K562 (cell line): ENCODE results near the gene HIVEP1. TPM values are rescaled to one million over a fixed set of nuclear protein-coding genes. Genes with fewer than 3 reads are reported as not detected.

Source experiments
- ARID3B ChIP-seq: fragments of 250-450 bp; sonication (Bioruptor Pico); IDR thresholded peaks from 2 replicates; pipeline ENCODE4 v1.4.0; 2020; ENCODE audit warnings: borderline replicate concordance
- CBFA2T3 ChIP-seq: fragments of 450-650 bp; IDR thresholded peaks from 2 replicates; pipeline ENCODE4 v1.6.1; 2017
- CUX1 ChIP-seq: fragments of 200-800 bp; sonication (Bioruptor generic); IDR thresholded peaks from 2 replicates; pipeline ENCODE4 v1.6.1; 2016; ENCODE audit warnings: missing genetic modification characterization, missing compliant biosample characterization
- FOXJ3 ChIP-seq: sonication (generic); formaldehyde crosslinking; IDR thresholded peaks from 2 replicates; pipeline ENCODE4 v1.4.0; 2020; ENCODE audit warnings: mild to moderate bottlenecking, missing genetic modification reagents
- NR3C1 ChIP-seq: sonication (generic); formaldehyde crosslinking; IDR thresholded peaks from 2 replicates; pipeline ENCODE4 v1.8.1; 2022; ENCODE audit warnings: missing genetic modification reagents
- PKNOX1 ChIP-seq: fragments of 450-650 bp; IDR thresholded peaks from 2 replicates; pipeline ENCODE4 v1.6.1; 2016
- PRDM10 ChIP-seq: fragments of 450-650 bp; IDR thresholded peaks from 2 replicates; pipeline ENCODE4 v1.6.1; 2018; ENCODE audit not compliant: partially characterized antibody
- SPI1 ChIP-seq: IDR thresholded peaks from 2 replicates; pipeline ENCODE4 v1.6.1; 2011; ENCODE audit warnings: low read depth, low read length, control low read depth, borderline replicate concordance
- TCF15 ChIP-seq: fragments of 250-450 bp; sonication (Bioruptor Pico); IDR thresholded peaks from 2 replicates; pipeline ENCODE4 v1.8.0; 2022; ENCODE audit warnings: moderate library complexity, mild to moderate bottlenecking, inconsistent platforms
- ZNF277 ChIP-seq: fragments of 250-450 bp; sonication (Bioruptor Pico); IDR thresholded peaks from 2 replicates; pipeline ENCODE4 v1.8.0; 2022; ENCODE audit warnings: inconsistent platforms, mild to moderate bottlenecking, moderate library complexity, borderline replicate concordance
- ZNF444 ChIP-seq: fragments of 250-450 bp; sonication (Bioruptor Pico); IDR thresholded peaks from 2 replicates; pipeline ENCODE4 v1.4.0; 2020; ENCODE audit warnings: mild to moderate bottlenecking, moderate library complexity
- polyA plus RNA-seq, 8 experiments: library from polyadenylated mRNA; depleted of rRNA in 4 of 8; stranded (reverse) in 5 of 8; unstranded in 3 of 8; fragments of >200 nt; fragmentation: Nextera tagmentation in 2 of 8; fragmentation: Illumina TruSeq in 1 of 8; extraction: Ambion mirVana in 2 of 8; extraction: Trizol in 1 of 8; gene quantifications; 2 replicates each; pipeline versions ENCODE4 v1.2.1 to v1.2.3, GENCODE V29; 2011 to 2014; ENCODE audit warnings: inconsistent platforms in 1 of 8, missing spikeins in 1 of 8
- total RNA-seq, 7 experiments: library from RNA; depleted of rRNA in 6 of 7; stranded (reverse); fragments of >200 nt in 6 of 7; fragmentation: Illumina TruSeq in 2 of 7; extraction: Trizol in 2 of 7; gene quantifications; 2 replicates each; pipeline versions ENCODE4 v1.2.1 to v1.2.3, GENCODE V29; 2011 to 2021; ENCODE audit warnings: low replicate concordance in 1 of 7

Gene HIVEP1
- total and polyA plus RNA-seq, 9 of the 15 experiments (the other 6 are each of a cell fraction or from before 2014, with no cell fraction given) = 6.0 to 33.3 (median 21.7) TPM

- TF ChIP-seq PRDM10 = peak; percentile 37
- TF ChIP-seq ZNF444 (CRISPR knock-in tag) = no peak
- TF ChIP-seq SPI1 = peak; percentile 38; the same call in 1 of the 2 replicates
- no peak for TF ChIP-seq CBFA2T3
- TF ChIP-seq NR3C1 (CRISPR knock-in tag) = no peak
- TF ChIP-seq PKNOX1 = no peak
- no peak for TF ChIP-seq CUX1 (CRISPR knock-in tag)
- TF ChIP-seq FOXJ3 (CRISPR knock-in tag) = no peak
- no peak for TF ChIP-seq TCF15
- TF ChIP-seq ZNF277 (CRISPR knock-in tag) = no peak
- TF ChIP-seq ARID3B (CRISPR knock-in tag) = no peak
Observed at GRCh38 chr6:12013307-12013719, 1.2 kb downstream of the HIVEP1 start (continued).
